Aorta (tissue), 5 donors: ENCODE results near the gene ELAVL1. TPM values are rescaled to one million over a fixed set of nuclear protein-coding genes. Genes with fewer than 3 reads are reported as not detected.

ENCODE experiments used
- ATAC-seq: fragments of 200-7000 bp; cut with Tn5 transposase; one replicate; pipeline ENCODE4 v1.9.1; 2022; ENCODE audit warnings: moderate library complexity; ENCODE audit not compliant: low FRiP score
- DNase-seq, 2 donors: peaks; one replicate each; pipeline ENCODE4 v3.0.0-alpha.2; 2020
- H3K27ac ChIP-seq, 2 donors: one replicate each; pipeline ENCODE4 v1.5.1; 2013; ENCODE audit warnings: low read length in 2 of 2, mild to moderate bottlenecking in 2 of 2, moderate library complexity in 2 of 2, control low read depth in 1 of 2, inconsistent platforms in 1 of 2, low read depth in 1 of 2
- H3K27me3 ChIP-seq, 2 donors: one replicate each; pipeline ENCODE4 v1.6.1; 2013; ENCODE audit warnings: control low read depth in 1 of 2, low read length in 1 of 2, mild to moderate bottlenecking in 1 of 2, moderate library complexity in 1 of 2; ENCODE audit not compliant: insufficient read depth in 2 of 2, control insufficient read depth in 1 of 2
- H3K36me3 ChIP-seq, 2 donors: one replicate each; pipeline ENCODE4 v1.6.1; 2013; ENCODE audit warnings: control low read depth in 1 of 2, low read length in 1 of 2, mild to moderate bottlenecking in 1 of 2; ENCODE audit not compliant: insufficient read depth in 2 of 2, control insufficient read depth in 1 of 2
- H3K4me1 ChIP-seq, 2 donors: one replicate each; pipeline ENCODE4 v1.6.1; 2013; ENCODE audit warnings: low read length in 2 of 2, control low read depth in 1 of 2, mild to moderate bottlenecking in 1 of 2, moderate library complexity in 1 of 2; ENCODE audit not compliant: insufficient read depth in 2 of 2, control insufficient read depth in 1 of 2
- H3K4me3 ChIP-seq, 2 donors: one replicate each; pipeline ENCODE4 v1.5.1; 2013; ENCODE audit warnings: low read length in 2 of 2, control low read depth in 1 of 2, mild to moderate bottlenecking in 1 of 2
- H3K9me3 ChIP-seq: one replicate; pipeline ENCODE4 v1.6.1; 2013; ENCODE audit warnings: mild to moderate bottlenecking, low read length; ENCODE audit not compliant: control insufficient read depth
- WGBS, 2 donors: extraction: QIAGEN DNeasy Blood & Tissue Kit; methylation state at CpG; one replicate each; pipeline ENCODE4 v1.1.7; 2013; 5-methylcytosine and 5-hydroxymethylcytosine counted together
- intact Hi-C, 2 donors: fragments of 100-400 bp; cut with DNase I; formaldehyde crosslinking; loops; one replicate each; pipeline versions ENCODE4 v1.14.2 to v1.15.0; 2022
- polyA plus RNA-seq, 2 donors: library from polyadenylated mRNA; stranded (reverse); fragments of 200-250 nt; gene quantifications; one replicate each; pipeline ENCODE4 v1.2.3, GENCODE V29; 2013
- total RNA-seq, 2 donors: library from RNA; stranded (reverse); fragmentation: NEBNext Ultra II Directional; extraction: Animal tissue kit (Norgen Biotek cat#: 25700); gene quantifications; one replicate each; pipeline ENCODE4 v1.2.1, GENCODE V29; 2021
- donor health status: healthy with polysubstance abuse.
- donor health status: Bipolar disorder and iron deficiency.
- donor health status: DM: no; HTN: no; CAD: no.
- donor health status: DM: no; HTN: no; CAD: no.
- donor health status: DM: yes; HTN: yes; CAD: no.

The ELAVL1 gene
- total and polyA plus RNA-seq, 4 donors: 8.1 to 48.9 (median 36.4) TPM

DNA sequence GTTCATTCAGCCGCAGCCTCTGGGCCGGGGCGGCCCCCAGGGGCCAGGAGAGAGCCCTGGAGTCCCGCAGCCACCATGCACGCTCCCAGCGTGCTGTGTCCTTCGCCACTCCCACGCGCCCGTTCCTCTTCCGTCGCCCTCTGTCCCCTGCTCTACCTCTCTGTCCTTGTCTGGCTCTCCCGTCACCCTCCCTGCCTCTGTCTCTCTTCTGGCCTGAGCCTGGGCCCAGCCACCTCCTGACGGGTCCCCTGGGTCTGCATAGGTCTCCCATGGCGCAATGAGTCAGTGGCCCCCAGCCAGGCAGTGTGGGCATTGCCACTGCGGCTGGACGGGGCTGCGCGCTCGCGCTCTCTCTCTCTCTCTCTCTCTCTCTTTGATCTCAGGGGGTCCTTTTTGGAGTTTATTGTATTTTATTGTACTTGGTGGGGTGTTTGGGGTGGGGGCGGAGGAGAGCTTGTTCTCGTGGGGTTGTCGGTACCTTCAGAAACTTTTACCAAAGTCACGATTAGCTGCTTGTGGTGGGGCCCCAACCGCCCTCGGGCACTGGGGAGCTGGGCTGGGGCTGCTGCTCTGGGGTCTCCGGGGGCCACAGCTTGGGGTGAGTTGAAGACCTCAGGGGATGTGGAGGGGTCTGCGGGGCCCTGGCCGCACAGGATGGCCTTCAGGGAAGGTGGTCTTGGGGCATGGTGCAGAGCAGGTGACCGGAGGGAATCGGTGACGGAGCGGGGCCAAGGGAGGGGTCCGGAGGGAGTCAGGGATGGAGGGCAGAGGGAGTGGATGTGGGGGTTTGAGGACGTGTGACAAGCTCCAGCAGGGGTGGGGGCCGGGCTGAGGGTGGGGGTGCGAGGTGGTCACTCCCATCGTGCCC lies 92.5 kb downstream of the ELAVL1 start:
- WGBS, 2 donors: 90 to 91% methylated on average over 33 to 39 of the region's 39 CpGs
- no peak overlapping the region for H3K4me3 ChIP-seq
- no peak for ATAC-seq
- no peaks in the 10 kb centered on the region for H3K4me1 ChIP-seq
- no peaks in the 10 kb centered on the region for H3K9me3 ChIP-seq
- intact Hi-C loops: no loop called here
- H3K27me3 ChIP-seq: no peaks in the 10 kb centered on the region
- no peak overlapping the region for H3K27ac ChIP-seq
- DNase-seq: peak in 1 of 2 donors; percentile 46
- H3K36me3 ChIP-seq: peaks cover 0 to 12% of the 10 kb centered on the region in 2 donors

DNA sequence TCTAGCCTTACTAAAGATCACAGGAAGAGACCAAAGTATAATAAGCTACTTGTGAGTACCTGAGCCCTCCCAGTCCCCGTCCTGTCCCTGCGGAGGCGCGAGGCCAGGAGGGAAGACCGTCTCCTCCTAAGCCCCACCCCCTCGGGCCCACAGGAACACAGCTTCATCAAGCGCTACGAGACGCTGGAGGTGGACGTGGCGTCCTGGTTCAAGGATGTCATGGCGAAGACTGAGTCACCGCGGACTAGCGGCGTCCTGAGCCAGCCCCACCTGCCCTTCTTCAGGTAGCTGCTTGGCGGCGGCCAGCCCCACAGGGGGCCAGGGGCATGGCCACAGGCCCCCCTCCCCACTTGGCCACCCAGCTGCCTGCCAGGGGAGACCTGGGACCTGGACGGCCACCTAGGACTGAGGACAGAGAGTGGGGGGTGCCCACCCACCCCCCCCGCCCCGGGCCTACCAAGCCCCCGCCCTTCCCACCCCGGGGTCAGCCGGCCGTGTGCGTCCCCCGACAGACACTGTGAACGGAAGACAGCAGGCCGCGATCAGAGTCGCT lies 93.2 kb downstream of the ELAVL1 start:
- peak in 1 of 2 donors; percentile 44 for DNase-seq
- no peaks in the 10 kb centered on the region for H3K27me3 ChIP-seq
- H3K27ac ChIP-seq: no peak overlapping the region
- no peak for ATAC-seq
- no peaks in the 10 kb centered on the region for H3K4me1 ChIP-seq
- H3K4me3 ChIP-seq: no peak overlapping the region
- H3K9me3 ChIP-seq: no peaks in the 10 kb centered on the region
- H3K36me3 ChIP-seq: peaks cover 0 to 12% of the 10 kb centered on the region in 2 donors
- 89 to 91% methylated on average over 27 to 31 of the region's 31 CpGs for WGBS, 2 donors
- intact Hi-C loops: no loop called here

DNA sequence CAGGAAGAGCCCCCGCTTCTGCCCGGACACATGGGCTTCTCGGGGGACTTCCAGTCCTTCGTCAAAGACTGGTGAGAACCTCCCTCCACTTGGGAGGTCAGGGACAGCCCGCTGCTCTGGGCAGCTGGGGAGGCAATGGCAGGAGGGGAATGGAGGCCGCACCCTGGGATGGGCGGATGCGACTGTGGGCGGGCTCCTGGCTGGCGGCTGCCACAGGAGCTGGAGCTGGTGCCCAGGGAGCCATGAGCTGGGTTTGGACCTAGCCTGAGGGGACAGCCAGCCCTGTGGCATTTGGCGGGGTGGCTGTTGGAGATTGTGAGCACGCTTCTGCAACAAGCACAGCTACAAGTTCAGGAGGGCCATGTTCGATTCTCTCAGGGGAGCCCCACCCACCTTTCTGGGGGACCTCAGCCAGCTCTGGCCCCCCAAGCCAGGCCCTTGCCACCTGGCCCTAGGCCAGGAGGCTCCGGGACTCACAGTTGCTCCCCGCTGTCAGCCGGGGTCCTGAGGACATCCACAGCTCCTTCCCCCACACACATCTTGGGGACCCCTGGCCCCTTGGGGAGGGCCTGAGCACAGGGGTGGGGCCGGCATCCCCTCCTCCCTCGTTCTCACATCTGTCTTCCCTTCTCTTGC lies 93.8 kb downstream of the ELAVL1 start:
- intact Hi-C loops: no loop called here

DNA sequence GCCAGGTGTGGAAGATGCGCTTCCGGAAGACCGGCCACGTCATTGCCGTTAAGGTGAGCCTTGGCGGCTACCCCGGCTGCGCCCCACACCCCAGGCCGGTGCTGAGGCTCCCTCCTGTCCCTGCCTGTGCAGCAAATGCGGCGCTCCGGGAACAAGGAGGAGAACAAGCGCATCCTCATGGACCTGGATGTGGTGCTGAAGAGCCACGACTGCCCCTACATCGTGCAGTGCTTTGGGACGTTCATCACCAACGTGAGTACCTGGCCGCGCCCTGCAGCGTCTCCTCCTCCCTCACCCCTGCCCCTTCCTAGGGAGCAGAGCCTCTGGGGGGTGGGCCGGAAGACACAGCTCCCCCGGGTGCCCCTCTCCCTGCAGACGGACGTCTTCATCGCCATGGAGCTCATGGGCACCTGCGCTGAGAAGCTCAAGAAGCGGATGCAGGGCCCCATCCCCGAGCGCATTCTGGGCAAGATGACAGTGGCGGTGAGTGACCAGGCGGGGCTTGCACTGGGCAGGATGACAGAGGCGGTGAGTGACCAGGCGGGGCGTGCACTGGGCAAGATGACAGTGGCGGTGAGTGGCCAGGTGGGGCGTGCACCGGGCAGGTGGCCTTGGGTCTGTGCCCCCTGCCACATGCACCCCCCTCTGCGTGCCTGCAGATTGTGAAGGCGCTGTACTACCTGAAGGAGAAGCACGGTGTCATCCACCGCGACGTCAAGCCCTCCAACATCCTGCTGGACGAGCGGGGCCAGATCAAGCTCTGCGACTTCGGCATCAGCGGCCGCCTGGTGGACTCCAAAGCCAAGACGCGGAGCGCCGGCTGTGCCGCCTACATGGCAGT lies 94.9 kb downstream of the ELAVL1 start:
- H3K4me3 ChIP-seq: no peak overlapping the region
- 91 to 92% methylated on average over 50 to 54 of the region's 54 CpGs for WGBS, 2 donors
- peaks cover 0 to 12% of the 10 kb centered on the region in 2 donors for H3K36me3 ChIP-seq
- H3K4me1 ChIP-seq: no peaks in the 10 kb centered on the region
- peak; percentile 44 to 77 for DNase-seq
- intact Hi-C loops: no loop called here
- ATAC-seq: no peak
- H3K9me3 ChIP-seq: no peaks in the 10 kb centered on the region
- H3K27me3 ChIP-seq: no peaks in the 10 kb centered on the region
- no peak overlapping the region for H3K27ac ChIP-seq

More for the DNA sequence above, 93.8 kb downstream of the ELAVL1 start:
- Histone ChIP-seq H3K36me3 (peaks cover 0 to 12% of the 10 kb centered on the region in 2 donors), H3K9me3 (no peaks in the 10 kb centered on the region), H3K27ac (no peak overlapping the region), H3K4me3 (no peak overlapping the region), H3K4me1 (no peaks in the 10 kb centered on the region), H3K27me3 (no peaks in the 10 kb centered on the region)
- WGBS, 2 donors: 88 to 93% methylated on average over 18 of the region's 18 CpGs
- DNase-seq: peak in 1 of 2 donors; percentile 47
- ATAC-seq: no peak

DNA sequence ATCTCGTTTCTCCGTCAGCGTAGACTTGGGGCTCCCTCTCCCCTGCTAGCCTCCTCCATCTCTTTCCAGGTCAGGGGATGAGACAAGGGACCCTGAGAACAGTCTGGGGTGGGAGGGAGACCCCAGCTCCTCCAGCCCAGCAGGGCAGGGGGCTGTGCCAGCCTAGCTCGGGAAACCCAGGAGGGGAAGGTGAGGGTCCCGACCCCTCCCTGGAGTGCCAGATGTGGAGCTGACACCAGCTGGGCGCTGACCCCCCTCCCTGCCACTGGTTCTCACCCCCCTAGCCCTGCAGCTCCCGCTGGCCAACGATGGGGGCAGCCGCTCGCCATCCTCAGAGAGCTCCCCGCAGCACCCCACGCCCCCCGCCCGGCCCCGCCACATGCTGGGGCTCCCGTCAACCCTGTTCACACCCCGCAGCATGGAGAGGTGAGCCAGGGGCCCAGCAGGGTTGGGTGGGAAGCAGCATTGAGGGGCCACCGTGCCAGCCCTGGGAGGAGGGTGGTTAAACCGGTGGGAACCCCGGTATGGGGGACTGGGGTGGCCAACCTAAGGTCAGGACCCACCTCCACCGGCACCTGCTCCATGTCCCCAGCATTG lies 95.9 kb downstream of the ELAVL1 start:
- Histone ChIP-seq H3K36me3 (peaks cover 0 to 12% of the 10 kb centered on the region in 2 donors), H3K27ac (no peak overlapping the region), H3K9me3 (no peaks in the 10 kb centered on the region), H3K4me3 (no peak overlapping the region), H3K27me3 (no peaks in the 10 kb centered on the region), H3K4me1 (no peaks in the 10 kb centered on the region)
- DNase-seq (peak in 1 of 2 donors; percentile 41), ATAC-seq (no peak)
- WGBS, 2 donors: 91 to 94% methylated on average over 19 to 21 of the region's 21 CpGs
- intact Hi-C loops: no loop called here

DNA sequence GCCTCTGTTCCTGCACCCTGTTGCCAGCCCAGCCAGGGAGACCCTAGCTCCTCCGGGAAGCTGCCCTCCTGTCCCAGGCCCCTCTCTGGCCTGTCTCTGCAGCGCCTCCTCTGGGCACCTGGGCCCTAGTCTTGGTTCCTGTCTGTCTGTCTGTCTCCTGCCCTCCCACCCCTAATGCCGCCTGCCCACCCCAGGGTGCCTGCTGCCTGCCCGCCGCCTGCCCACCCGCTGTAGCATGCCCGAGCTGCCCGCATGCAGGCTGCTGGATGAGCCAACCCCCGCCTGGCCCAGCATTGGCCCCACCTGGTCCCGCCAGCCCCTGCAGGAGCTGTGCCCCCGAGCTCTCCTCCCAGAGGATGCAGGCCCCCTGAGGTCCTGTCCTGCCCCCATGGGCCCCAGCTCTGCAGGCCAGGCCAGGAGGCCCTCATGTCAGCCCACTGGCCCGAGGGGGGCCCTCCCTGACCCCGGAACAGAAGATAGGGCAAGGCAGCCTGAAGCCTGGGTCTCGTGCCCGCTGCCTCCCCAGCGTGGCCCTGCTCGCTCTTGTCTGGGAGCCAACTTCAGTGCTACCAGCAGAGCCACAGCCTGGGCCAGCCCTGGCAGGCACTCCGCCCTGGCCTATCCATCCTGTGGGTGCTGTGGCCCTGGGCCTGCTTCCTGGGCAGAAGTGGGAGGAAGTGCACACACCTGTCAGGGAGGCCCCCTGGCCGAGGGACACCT lies 96.5 kb downstream of the ELAVL1 start:
- Histone ChIP-seq H3K4me3 (no peak overlapping the region), H3K4me1 (no peaks in the 10 kb centered on the region), H3K27ac (no peak overlapping the region), H3K36me3 (peaks cover 0 to 12% of the 10 kb centered on the region in 2 donors), H3K9me3 (no peaks in the 10 kb centered on the region), H3K27me3 (no peaks in the 10 kb centered on the region)
- DNase-seq: peak; percentile 48 to 72
- 83 to 87% methylated on average over 19 of the region's 19 CpGs for WGBS, 2 donors
- intact Hi-C loops: no loop called here
- ATAC-seq: no peak
